Head of caudate nucleus (tissue), 42 donors: Measurements from ENCODE around the gene PCK2.

ENCODE experiments used
- DNase-seq, 42 donors: peaks; one replicate each; pipeline versions ENCODE4 v3.0.0 to v3.0.0-alpha.2; 2020 to 2021; ENCODE audit warnings: mixed read lengths in 7 of 42
- intact Hi-C: fragments of 100-400 bp; cut with DNase I; formaldehyde crosslinking; loops from one replicate; pipeline ENCODE4 v1.15.0; 2022

The PCK2 gene

GRCh38 chr14:24106672-24107271 lies 12.7 kb downstream of the PCK2 start:
- intact Hi-C loops: no loop called here
- no peak for DNase-seq

GRCh38 chr14:24108336-24108874 lies 14.3 kb downstream of the PCK2 start:
- intact Hi-C loops: no loop called here
- no peak for DNase-seq

GRCh38 chr14:24110060-24110459 lies 15.9 kb downstream of the PCK2 start:
- DNase-seq: no peak
- intact Hi-C loops: no loop called here

GRCh38 chr14:24110523-24110922 lies 16.4 kb downstream of the PCK2 start:
- DNase-seq: no peak
- intact Hi-C loops: no loop called here

- DNase-seq: no peak
- intact Hi-C loops: no loop called here
Observed at GRCh38 chr14:24113379-24113800, 19.3 kb downstream of the PCK2 start.

GRCh38 chr14:24113801-24114531 lies 19.9 kb downstream of the PCK2 start:
- intact Hi-C loops: loop anchor here (2.0 kb wide), 1 partner anchor 27 kb away; the partner anchor contains the start of gene EMC9
- peak; percentile 68 to 94 (median 82) for DNase-seq

GRCh38 chr14:24114532-24115421 lies 20.7 kb downstream of the PCK2 start, which contains the start of the genes DCAF11 and NRL:
DCAF11 (plus strand) TSS chr14:24114777; CDS start chr14:24115595, 818 bp downstream.
NRL (minus strand) TSS chr14:24114949; CDS start chr14:24082848, 32,101 bp downstream.
- intact Hi-C loops: loop anchor here (2.0 kb wide), 1 partner anchor 26 kb away; the partner anchor contains the start of gene EMC9
- DNase-seq: peak; percentile 95 to 99 (median 98)

GRCh38 chr14:24115422-24116127 lies 21.5 kb downstream of the PCK2 start:
- intact Hi-C loops: loop anchor here (2.0 kb wide), 1 partner anchor 25 kb away; the partner anchor contains the start of gene EMC9
- DNase-seq: no peak

GRCh38 chr14:24116128-24116814 lies 22.2 kb downstream of the PCK2 start:
- no peak for DNase-seq
- intact Hi-C loops: no loop called here

GRCh38 chr14:24117179-24117578 lies 23.1 kb downstream of the PCK2 start:
- no peak for DNase-seq
- intact Hi-C loops: no loop called here

- no peak for DNase-seq
- intact Hi-C loops: no loop called here
Observed at GRCh38 chr14:24119691-24120090, 25.6 kb downstream of the PCK2 start.

- intact Hi-C loops: no loop called here
- no peak for DNase-seq
Observed at GRCh38 chr14:24121210-24121609, 27.1 kb downstream of the PCK2 start.

- no peak for DNase-seq
Observed at GRCh38 chr14:24122416-24122815, 28.3 kb downstream of the PCK2 start.

GRCh38 chr14:24122898-24123297 lies 28.8 kb downstream of the PCK2 start:
- DNase-seq: no peak
- intact Hi-C loops: no loop called here

More at GRCh38 chr14:24122416-24122815, 28.3 kb downstream of the PCK2 start:
- intact Hi-C loops: no loop called here

GRCh38 chr14:24123424-24124417 lies 29.6 kb downstream of the PCK2 start:
- DNase-seq: no peak
- intact Hi-C loops: no loop called here

- intact Hi-C loops: no loop called here
- no peak for DNase-seq
Observed at GRCh38 chr14:24126939-24127338, 32.8 kb downstream of the PCK2 start.

- intact Hi-C loops: no loop called here
- DNase-seq: no peak
Observed at GRCh38 chr14:24127673-24128072, 33.6 kb downstream of the PCK2 start.
